RWPE1 (cell line): ENCODE results near the gene LRRC27.

ENCODE experiments used
- CTCF ChIA-PET: fragments of 350-600 bp; sonication (Branson Sonifier 250); formaldehyde crosslinking; extraction: SDS; loops from one replicate; lab custom pipeline; 2021; lab: Yijun Ruan, JAX
- POLR2A ChIA-PET: fragments of 400-600 bp; formaldehyde crosslinking; extraction: SDS; loops from one replicate; lab custom pipeline; 2020; ENCODE audit warnings: antibody characterized with exemption; ENCODE audit not compliant: low non-redundant PET; lab: Yijun Ruan, JAX
- DNase-seq: peaks from one replicate; pipeline ENCODE4 v3.0.0; 2012; ENCODE audit warnings: low spot score
- H3K27ac ChIP-seq: fragments of 450-650 bp; 2 replicates; pipeline ENCODE4 v1.5.1; 2017
- CTCF ChIP-seq: fragments of 450-650 bp; conservative IDR thresholded peaks from 2 replicates; pipeline ENCODE4 v1.5.1; 2017; ENCODE audit warnings: low read depth, mild to moderate bottlenecking

The LRRC27 gene

GRCh38 chr10:132407243-132407746, 75.3 kb downstream of the LRRC27 start:
- H3K27ac ChIP-seq: peak overlapping the region; percentile 50
- ChIA-PET POLR2A (interaction anchor here (1.1 to 1.7 kb wide), 2 partner anchors 8 to 10 kb away, joined by 4 read pairs; partner anchors contain the start of gene PWWP2B), CTCF (interaction anchor here (1.1 to 1.8 kb wide), 2 partner anchors 40 to 54 kb away, joined by 3 to 5 read pairs; no protein-coding TSS in a partner anchor)
- no peak for TF ChIP-seq CTCF
- no peak for DNase-seq

- TF ChIP-seq CTCF: no peak
- CTCF ChIA-PET: interaction anchor here (1.1 to 1.8 kb wide), 2 partner anchors 39 to 55 kb away, joined by 3 to 5 read pairs; no protein-coding TSS in a partner anchor
- POLR2A ChIA-PET: interaction anchor here (1.1 kb wide), 1 partner anchor 9 kb away, joined by 4 read pairs; no protein-coding TSS in a partner anchor
- H3K27ac ChIP-seq: peak overlapping the region; percentile 50
- peak; percentile 88 for DNase-seq
Measured at GRCh38 chr10:132407846-132408278, 75.9 kb downstream of the LRRC27 start.

- TF ChIP-seq CTCF: no peak
- H3K27ac ChIP-seq: peak overlapping the region; percentile 50
- POLR2A ChIA-PET: interaction anchor here (1.1 to 1.2 kb wide), 2 partner anchors 9 to 39 kb away, joined by 4 read pairs; no protein-coding TSS in a partner anchor
- DNase-seq: no peak
- CTCF ChIA-PET: interaction anchor here (0.7 to 1.8 kb wide), 3 partner anchors 39 to 55 kb away, joined by 3 to 5 read pairs (median 4); no protein-coding TSS in a partner anchor
Measured at GRCh38 chr10:132408367-132408781, 76.4 kb downstream of the LRRC27 start.

GRCh38 chr10:132408823-132409666, 77.1 kb downstream of the LRRC27 start:
- ChIA-PET CTCF (interaction anchor here (0.7 to 1.9 kb wide), 3 partner anchors 10 to 45 kb away, joined by 4 to 5 read pairs (median 5); no protein-coding TSS in a partner anchor), POLR2A (interaction anchor here (1.2 kb wide), 1 partner anchor 39 kb away, joined by 4 read pairs; no protein-coding TSS in a partner anchor)
- DNase-seq: no peak
- peak overlapping the region; percentile 50 for H3K27ac ChIP-seq
- TF ChIP-seq CTCF: no peak

GRCh38 chr10:132409667-132410028, 77.7 kb downstream of the LRRC27 start:
- no peak for TF ChIP-seq CTCF
- CTCF ChIA-PET: interaction anchor here (1.1 to 1.9 kb wide), 2 partner anchors 9 to 37 kb away, joined by 5 to 6 read pairs; no protein-coding TSS in a partner anchor
- POLR2A ChIA-PET: no interaction called here
- DNase-seq: no peak
- no peak overlapping the region for H3K27ac ChIP-seq
